Activated CD4-positive, alpha-beta T cell treated with anti-CD3 and anti-CD28 coated beads, Interleukin-2, amount 10 ng/mL, durations not matched to agents 7 days and 5 days (primary cell): ENCODE data around the gene AADAT. TPM values are rescaled to one million over a fixed set of nuclear protein-coding genes. Genes with fewer than 3 reads are reported as not detected.
"Not testable (repeated sequence)": the region's sequence is repeated elsewhere in the genome, so short reads cannot be mapped to it uniquely, and the experiment has no call there.

Experiments
- CTCF ChIA-PET: fragments of 350-600 bp; sonication (Branson Sonifier 250); formaldehyde crosslinking; loops from one replicate; lab custom pipeline; 2021; ENCODE audit warnings: antibody characterized with exemption; lab: Charles Lee
- POLR2A ChIA-PET: fragments of 350-600 bp; sonication (Branson Sonifier 250); formaldehyde crosslinking; loops from one replicate; lab custom pipeline; 2021; ENCODE audit warnings: antibody characterized with exemption; lab: Charles Lee
- DNase-seq: peaks from one replicate; pipeline ENCODE4 v3.0.0-alpha.2; 2020
- H3K27ac Mint-ChIP-seq: one replicate; pipeline ENCODE4 v1.8.0; 2021; ENCODE audit warnings: mild to moderate bottlenecking, moderate library complexity, mixed read lengths
- H3K27me3 Mint-ChIP-seq: one replicate; pipeline ENCODE4 v1.8.0; 2021; ENCODE audit warnings: mixed read lengths
- H3K36me3 Mint-ChIP-seq: one replicate; pipeline ENCODE4 v1.8.0; 2021; ENCODE audit warnings: low read depth, mixed read lengths
- H3K4me1 Mint-ChIP-seq: one replicate; pipeline ENCODE4 v1.8.0; 2021; ENCODE audit warnings: mixed read lengths
- H3K4me3 Mint-ChIP-seq: one replicate; pipeline ENCODE4 v1.8.0; 2021; ENCODE audit warnings: mild to moderate bottlenecking, moderate library complexity, mixed read lengths
- H3K9me3 Mint-ChIP-seq: one replicate; pipeline ENCODE4 v1.8.0; 2021; ENCODE audit warnings: mixed read lengths
- total RNA-seq, 2 experiments: library from RNA; stranded (reverse); gene quantifications; one replicate each; pipeline ENCODE4 v1.2.3, GENCODE V29; 2021

Gene AADAT
- total RNA-seq, 2 experiments from 2014 or later: not detected

DNA sequence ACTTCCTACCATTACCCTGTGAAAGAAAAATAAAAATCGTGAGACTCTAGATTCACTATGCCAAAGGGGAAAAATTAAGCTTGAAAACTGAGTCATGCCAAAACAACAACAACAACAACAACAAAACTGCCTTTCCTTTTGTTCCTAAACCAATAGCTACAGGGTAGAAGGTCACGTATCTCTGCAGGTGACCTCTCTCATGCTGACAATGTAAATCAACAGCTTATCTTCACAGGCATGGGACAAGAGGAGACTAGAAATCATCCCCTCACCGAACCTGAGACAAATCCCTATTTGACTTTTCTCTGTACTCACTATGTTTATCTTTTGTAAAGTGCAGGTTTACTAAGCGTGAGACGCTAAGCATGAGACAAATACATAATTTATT, 20.5 kb upstream of the AADAT start:
- Mint-ChIP-seq H3K36me3 (no peaks in the 10 kb centered on the region), H3K4me1 (no peaks in the 10 kb centered on the region), H3K9me3 (no peaks in the 10 kb centered on the region), H3K27me3 (peaks cover 6% of the 10 kb centered on the region), H3K4me3 (no peak overlapping the region), H3K27ac (no peak overlapping the region)
- no peak for DNase-seq
- ChIA-PET POLR2A (no interaction called here), CTCF (no interaction called here)

DNA sequence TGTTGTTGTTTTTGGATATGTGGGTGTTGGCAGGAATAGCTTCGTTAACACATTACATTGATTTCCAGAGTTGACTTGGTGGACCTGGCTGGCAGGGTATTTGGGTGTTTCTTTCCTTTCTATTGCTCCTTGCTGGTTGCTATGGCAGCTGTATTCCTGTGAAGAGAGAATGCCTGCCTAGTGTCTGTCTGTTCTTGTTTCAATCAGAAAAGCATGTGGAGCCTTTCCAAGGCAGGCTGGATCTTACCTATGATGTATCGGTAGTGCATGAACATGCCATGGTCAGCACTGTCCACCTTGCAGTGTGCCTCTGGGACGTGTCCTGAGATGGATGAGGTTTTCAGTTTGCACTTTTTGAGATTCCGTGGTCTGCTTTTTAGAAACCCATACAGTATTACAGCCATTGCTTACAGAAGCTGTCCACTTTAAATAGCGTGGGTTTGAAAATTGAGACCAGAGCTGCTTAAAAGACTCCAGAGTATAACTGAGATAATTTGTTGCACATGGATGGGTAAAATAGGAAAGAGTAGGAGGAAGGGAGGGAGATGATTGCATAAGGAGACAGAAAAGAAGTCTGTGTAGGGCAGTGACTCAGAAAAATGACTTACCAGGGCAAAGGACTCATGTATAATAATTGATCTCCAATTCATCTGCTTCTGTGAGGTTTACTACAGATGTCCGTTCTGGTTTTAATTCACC, 20.0 kb upstream of the AADAT start:
- DNase-seq: no peak
- Mint-ChIP-seq H3K27me3 (peaks cover 6% of the 10 kb centered on the region), H3K9me3 (no peaks in the 10 kb centered on the region), H3K27ac (no peak overlapping the region), H3K36me3 (no peaks in the 10 kb centered on the region), H3K4me3 (no peak overlapping the region), H3K4me1 (no peaks in the 10 kb centered on the region)
- ChIA-PET POLR2A (no interaction called here), CTCF (no interaction called here)

DNA sequence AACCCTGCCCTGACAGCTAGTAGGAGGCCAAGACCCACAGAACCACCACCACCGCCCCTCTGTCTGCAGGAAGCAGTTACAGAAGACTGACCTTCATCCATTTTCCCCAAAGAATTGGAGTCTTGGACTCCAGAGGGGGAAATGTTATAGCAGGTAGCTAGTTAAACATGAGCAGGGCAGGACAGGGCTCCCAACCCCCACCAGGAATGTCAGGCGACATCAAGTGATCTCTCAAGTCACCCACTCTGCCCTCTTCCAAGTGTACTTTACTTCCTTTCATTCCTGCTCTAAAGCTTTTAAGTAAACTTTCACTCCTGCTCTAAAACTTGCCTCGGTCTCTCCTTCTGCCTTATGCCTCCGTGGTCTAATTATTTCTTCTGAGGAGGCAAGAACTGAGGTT, 17.1 kb upstream of the AADAT start:
- Mint-ChIP-seq H3K36me3 (no peaks in the 10 kb centered on the region), H3K4me3 (no peak overlapping the region), H3K27me3 (no peaks in the 10 kb centered on the region), H3K4me1 (no peaks in the 10 kb centered on the region), H3K9me3 (no peaks in the 10 kb centered on the region), H3K27ac (no peak overlapping the region)
- no peak for DNase-seq
- ChIA-PET POLR2A (no interaction called here), CTCF (no interaction called here)

DNA sequence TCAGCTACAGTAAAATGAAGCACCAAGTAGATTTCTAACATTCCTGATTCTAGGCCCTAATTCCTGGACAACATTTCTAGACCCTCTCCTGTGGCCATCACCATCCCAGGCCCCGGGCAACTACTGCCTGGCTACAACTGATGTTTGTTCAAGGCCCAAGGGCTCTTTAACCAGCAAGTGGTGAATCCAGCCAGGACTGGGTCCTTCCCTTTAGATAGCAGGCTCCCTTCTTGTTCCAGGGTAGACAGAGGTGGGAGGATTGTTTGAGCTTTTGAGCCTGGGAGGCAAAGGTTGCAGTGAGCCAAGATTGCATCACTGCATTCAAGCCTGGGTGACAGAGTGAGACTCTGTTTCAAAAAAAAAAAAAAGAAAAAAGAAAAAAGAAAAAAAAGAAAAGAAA, 12.7 kb upstream of the AADAT start:
- Mint-ChIP-seq H3K9me3 (no peaks in the 10 kb centered on the region), H3K27ac (no peak overlapping the region), H3K27me3 (peaks cover 2% of the 10 kb centered on the region), H3K4me1 (no peaks in the 10 kb centered on the region), H3K4me3 (no peak overlapping the region), H3K36me3 (no peaks in the 10 kb centered on the region)
- ChIA-PET POLR2A (no interaction called here), CTCF (no interaction called here)
- DNase-seq: no peak

DNA sequence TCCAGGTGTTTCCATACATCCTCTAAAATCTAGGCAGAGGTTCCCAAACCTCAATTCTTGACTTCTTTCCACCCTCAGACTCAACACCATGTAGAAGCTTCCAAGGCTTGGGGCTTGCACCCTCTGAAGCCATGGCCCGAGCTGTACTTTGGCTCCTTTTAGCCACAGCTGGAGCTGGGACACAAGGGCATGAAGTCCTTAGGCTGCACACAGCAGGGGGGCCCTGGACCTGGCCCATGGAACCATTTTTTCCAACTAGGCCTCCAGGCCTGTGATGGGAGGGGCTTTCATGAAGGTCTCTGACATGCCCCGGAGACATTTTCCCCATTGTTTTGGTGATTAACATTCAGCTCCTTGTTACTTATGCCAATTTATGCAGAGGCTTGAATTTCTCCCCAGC, 8.4 kb upstream of the AADAT start:
- H3K9me3 Mint-ChIP-seq, CTCF ChIA-PET, H3K4me1 Mint-ChIP-seq, H3K36me3 Mint-ChIP-seq, DNase-seq, H3K27me3 Mint-ChIP-seq, H3K4me3 Mint-ChIP-seq, H3K27ac Mint-ChIP-seq, POLR2A ChIA-PET: not testable (repeated sequence)

DNA sequence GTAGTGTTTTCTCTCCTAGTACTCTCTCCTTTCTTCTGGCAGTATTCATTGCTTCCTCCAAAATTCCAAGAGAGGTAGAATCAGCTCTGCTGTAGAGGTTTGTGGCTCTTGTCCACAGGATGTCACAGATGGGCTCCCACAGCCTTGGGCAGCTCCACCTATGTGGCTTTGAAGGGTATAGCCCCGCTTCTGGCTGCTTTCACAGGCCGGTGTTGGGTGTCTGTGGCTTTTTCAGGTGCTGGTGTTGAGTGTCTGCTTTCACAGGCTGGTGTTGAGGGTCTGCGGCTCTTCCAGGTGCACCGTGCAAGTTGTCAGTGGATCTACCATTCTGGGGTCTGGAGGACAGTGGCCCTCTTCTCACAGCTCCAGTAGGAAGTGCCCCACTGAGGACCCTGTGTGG, 7.9 kb upstream of the AADAT start:
- DNase-seq: no peak
- no peaks in the 10 kb centered on the region for H3K9me3 Mint-ChIP-seq
- no peaks in the 10 kb centered on the region for H3K36me3 Mint-ChIP-seq
- H3K4me1 Mint-ChIP-seq: no peaks in the 10 kb centered on the region
- POLR2A ChIA-PET: no interaction called here
- CTCF ChIA-PET: interaction anchor here (0.5 kb wide), 1 partner anchor 546 kb away, joined by 3 read pairs; no protein-coding TSS in a partner anchor
- H3K27ac Mint-ChIP-seq: no peak overlapping the region
- peaks cover 8% of the 10 kb centered on the region for H3K27me3 Mint-ChIP-seq
- H3K4me3 Mint-ChIP-seq: no peak overlapping the region

DNA sequence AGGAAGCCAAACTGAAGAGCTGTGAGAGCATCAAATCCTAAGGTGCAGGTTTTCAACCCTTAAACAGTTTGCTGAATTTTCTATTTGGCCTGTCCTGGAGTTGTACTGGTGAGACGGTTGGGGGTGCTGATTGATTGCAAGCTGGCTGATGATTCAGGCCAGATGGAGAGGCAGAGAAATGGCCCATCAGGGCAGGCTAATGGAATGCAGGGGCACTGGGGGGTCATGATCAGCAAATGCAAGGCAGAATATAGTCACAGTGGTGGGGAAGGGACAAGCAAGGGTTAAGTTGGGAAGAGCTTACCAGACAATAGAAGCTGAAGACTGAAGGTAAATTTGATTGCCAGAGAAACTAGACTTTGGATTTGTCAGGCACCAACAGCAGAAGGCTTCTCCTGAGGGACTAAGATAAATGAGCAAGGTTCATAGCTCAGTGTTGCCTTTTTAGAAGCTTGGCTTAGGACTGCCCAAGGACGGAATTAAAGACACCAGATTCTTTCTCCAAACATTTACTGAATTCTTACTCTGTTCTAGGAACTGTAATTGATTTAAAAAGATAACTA, 4.3 kb upstream of the AADAT start:
- CTCF ChIA-PET: no interaction called here
- Mint-ChIP-seq H3K4me3 (no peak overlapping the region), H3K9me3 (no peaks in the 10 kb centered on the region), H3K27ac (no peak overlapping the region), H3K27me3 (peaks cover 25% of the 10 kb centered on the region), H3K36me3 (no peaks in the 10 kb centered on the region), H3K4me1 (peaks cover 8% of the 10 kb centered on the region)
- POLR2A ChIA-PET: no interaction called here
- DNase-seq: no peak

DNA sequence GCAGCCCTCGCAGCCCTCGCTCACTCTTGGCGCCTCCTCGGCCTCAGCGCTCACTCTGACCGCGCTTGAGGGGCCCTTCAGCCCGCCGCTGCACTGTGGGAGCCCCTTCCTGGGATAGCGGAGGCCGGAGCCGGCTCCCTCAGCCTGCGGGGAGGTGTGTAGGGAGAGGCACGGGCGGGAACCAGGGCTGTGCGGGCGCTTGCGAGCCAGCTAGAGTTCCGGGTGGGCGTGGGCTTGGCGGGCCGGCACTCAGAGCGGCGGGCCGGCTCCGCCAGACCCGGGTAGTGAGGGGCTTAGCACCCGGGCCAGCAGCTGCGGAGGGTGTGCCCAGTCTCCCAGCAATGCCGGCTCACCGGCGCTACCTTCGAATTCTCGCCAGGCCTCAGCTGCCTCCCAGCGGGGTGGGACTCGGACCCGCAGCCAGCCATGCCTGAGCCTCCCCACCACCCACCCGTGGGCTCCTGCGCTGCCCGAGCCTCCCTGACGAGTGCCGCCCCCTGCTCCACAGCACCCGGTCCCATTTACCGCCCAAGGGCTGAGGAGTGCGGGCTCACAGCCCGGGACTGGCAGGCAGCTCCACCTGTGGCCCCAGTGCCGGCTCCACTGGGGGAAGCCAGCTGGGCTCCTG, 1.4 kb upstream of the AADAT start:
- ChIA-PET POLR2A (no interaction called here), CTCF (no interaction called here)
- Mint-ChIP-seq H3K36me3 (no peaks in the 10 kb centered on the region), H3K27ac (no peak overlapping the region), H3K4me1 (peaks cover 8% of the 10 kb centered on the region), H3K27me3 (peaks cover 36% of the 10 kb centered on the region), H3K4me3 (no peak overlapping the region), H3K9me3 (no peaks in the 10 kb centered on the region)
- DNase-seq: no peak

DNA sequence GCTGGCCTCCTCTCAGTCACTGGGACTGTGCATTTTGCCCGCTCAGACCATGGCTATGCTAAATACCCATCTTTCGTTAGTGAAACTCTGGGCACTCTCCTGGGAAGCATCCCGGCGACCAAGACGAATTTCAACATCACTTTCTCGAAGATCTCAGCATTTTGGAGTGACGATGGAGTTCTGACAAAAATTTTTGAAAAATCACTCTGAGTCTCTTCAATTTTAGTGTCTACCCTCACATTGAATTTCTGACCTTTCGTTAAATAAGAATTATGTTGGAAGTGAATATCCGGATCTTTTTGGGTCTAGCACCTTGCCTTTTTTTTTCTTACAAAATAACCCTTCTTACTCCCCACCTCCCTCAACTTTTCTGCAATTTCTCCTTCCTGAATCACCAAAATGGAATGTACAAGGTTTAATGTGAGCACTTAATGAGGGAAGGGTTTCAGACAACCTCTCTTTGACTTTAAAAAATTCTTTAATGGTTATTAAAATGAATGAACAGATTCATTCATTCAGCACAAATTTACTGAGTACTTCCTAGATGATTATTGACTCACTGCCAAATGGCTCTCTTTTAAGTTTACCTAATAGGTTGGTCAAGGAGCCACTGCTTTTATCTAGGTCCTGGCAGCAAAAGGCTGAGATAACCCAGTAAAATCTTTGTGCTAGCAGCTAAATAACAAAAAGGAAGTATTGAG, 746 bp upstream of the AADAT start:
- Mint-ChIP-seq H3K4me3 (peak overlapping the region; percentile 36), H3K36me3 (no peaks in the 10 kb centered on the region), H3K9me3 (no peaks in the 10 kb centered on the region), H3K4me1 (peaks cover 8% of the 10 kb centered on the region), H3K27me3 (peaks cover 36% of the 10 kb centered on the region), H3K27ac (no peak overlapping the region)
- CTCF ChIA-PET: interaction anchor here (0.6 kb wide), 1 partner anchor 51 kb away, joined by 3 read pairs; no protein-coding TSS in a partner anchor
- no peak for DNase-seq
- POLR2A ChIA-PET: no interaction called here

DNA sequence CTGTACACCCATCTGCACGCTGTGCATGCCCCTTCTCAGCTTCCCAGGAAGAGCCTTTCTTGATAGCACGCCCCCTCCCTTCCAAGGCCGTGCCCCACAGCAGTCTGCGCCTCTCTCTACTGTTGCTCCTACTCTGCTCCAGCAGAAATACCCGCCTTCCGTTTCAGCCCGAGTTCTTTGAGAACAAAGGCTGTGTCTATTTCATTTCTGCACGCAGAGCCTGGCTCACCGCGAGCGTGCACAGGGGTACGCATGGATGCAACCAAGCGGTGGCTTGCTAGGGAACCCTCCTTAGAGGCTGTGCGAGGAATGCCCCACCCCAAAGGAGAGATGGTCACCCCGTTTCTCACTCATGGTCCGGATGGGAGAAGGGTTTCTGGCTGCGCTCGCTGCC, 485 bp downstream of the AADAT start:
- no peak for DNase-seq
- Mint-ChIP-seq H3K4me3 (peak overlapping the region; percentile 46), H3K4me1 (peaks cover 8% of the 10 kb centered on the region), H3K27me3 (peaks cover 42% of the 10 kb centered on the region), H3K36me3 (no peaks in the 10 kb centered on the region), H3K9me3 (no peaks in the 10 kb centered on the region), H3K27ac (no peak overlapping the region)
- POLR2A ChIA-PET: no interaction called here
- CTCF ChIA-PET: no interaction called here

DNA sequence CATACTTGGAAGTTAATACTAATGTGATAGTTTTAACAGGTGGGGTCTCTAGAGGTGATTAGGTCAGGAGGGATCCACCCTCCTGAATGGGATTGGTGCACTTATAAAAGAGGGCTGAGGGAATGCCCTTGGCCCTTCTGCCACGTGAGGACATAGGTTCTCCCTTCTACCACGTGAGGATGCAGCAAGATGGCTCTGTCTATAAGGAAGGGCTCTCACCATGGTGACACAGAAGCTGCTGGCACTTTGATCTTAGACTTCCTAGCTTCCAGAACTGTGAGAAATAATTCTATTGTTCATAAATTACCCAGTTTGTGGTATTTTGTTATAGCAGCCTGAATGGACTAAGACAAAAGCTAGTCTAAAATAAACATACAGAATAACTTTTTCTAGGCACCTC, 1.0 kb downstream of the AADAT start:
- CTCF ChIA-PET: no interaction called here
- Mint-ChIP-seq H3K4me3 (no peak overlapping the region), H3K4me1 (peaks cover 8% of the 10 kb centered on the region), H3K9me3 (no peaks in the 10 kb centered on the region), H3K27me3 (peaks cover 42% of the 10 kb centered on the region), H3K27ac (no peak overlapping the region), H3K36me3 (no peaks in the 10 kb centered on the region)
- no peak for DNase-seq
- POLR2A ChIA-PET: no interaction called here

DNA sequence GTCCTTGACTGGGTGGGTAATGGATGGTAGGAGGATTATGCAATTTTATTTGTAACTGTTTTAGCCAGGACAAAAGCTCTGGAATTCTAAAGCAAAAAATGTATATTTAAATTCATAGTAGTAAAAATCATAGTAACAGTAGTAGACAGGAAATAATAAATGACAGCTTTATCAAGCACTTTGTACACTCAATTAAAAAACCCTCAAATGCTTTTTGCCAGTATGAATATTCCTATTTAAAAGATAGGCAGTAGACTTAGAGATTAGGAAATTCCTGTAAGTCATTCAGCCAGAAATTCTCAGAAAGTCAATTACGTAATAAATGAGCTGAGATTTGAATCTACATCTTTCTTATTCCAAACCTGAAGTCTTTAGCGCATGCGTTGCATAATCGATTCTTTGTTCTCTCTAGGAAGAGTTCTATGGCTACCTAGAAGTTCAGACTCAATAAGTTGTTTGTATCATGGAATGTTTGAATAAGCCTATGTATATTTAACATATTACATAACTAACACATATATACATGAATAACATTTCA, 2.5 kb downstream of the AADAT start:
- peaks cover 44% of the 10 kb centered on the region for H3K27me3 Mint-ChIP-seq

DNA sequence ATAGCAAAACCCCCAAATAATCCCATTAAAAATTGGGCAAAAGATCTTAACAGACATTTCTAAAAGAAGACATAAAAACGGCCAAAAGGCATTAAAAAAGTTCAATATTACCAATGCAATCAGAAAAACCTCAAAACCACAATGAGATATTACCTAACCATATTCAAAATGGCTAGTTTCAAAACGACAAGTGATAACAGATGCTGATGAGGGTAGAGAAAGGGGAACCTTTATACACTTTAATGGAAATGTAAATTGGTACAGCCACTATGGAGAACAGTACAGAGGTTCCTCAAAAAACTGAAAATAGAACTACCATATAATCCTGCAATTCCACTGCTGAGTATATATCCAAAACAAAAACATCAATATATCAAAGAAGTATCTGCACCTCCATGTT, 6.2 kb downstream of the AADAT start:
- Mint-ChIP-seq H3K27me3 (peaks cover 31% of the 10 kb centered on the region), H3K4me3 (no peak overlapping the region), H3K36me3 (no peaks in the 10 kb centered on the region), H3K4me1 (no peaks in the 10 kb centered on the region), H3K9me3 (no peaks in the 10 kb centered on the region), H3K27ac (no peak overlapping the region)
- ChIA-PET CTCF (no interaction called here), POLR2A (no interaction called here)
- no peak for DNase-seq

More for the DNA sequence above, 2.5 kb downstream of the AADAT start:
- Mint-ChIP-seq H3K4me3 (no peak overlapping the region), H3K36me3 (no peaks in the 10 kb centered on the region), H3K4me1 (peaks cover 8% of the 10 kb centered on the region), H3K27ac (no peak overlapping the region), H3K9me3 (no peaks in the 10 kb centered on the region)
- ChIA-PET CTCF (no interaction called here), POLR2A (interaction anchor here (0.7 kb wide), 1 partner anchor 68 kb away, joined by 3 read pairs; no protein-coding TSS in a partner anchor)
- DNase-seq: no peak
